B cell (primary cell): ENCODE data around the gene OR4S2. TPM values are rescaled to one million over a fixed set of nuclear protein-coding genes. Genes with fewer than 3 reads are reported as not detected.

ENCODE experiments used
- ATAC-seq: fragments of 200-7000 bp; cut with Tn5 transposase; one replicate; pipeline ENCODE4 v1.10.0; 2021; ENCODE audit warnings: low read depth, mild to moderate bottlenecking, moderate number of reproducible peaks, moderate library complexity
- CTCF ChIA-PET: fragments of 350-600 bp; sonication (Branson Sonifier 250); formaldehyde crosslinking; loops from one replicate; lab custom pipeline; 2021; ENCODE audit warnings: antibody characterized with exemption, inconsistent platforms; lab: Charles Lee
- POLR2A ChIA-PET: fragments of 350-600 bp; sonication (Branson Sonifier 250); formaldehyde crosslinking; loops from one replicate; lab custom pipeline; 2021; ENCODE audit warnings: antibody characterized with exemption; lab: Charles Lee
- DNase-seq: peaks from one replicate; pipeline ENCODE4 v3.0.0; 2013
- H2AFZ ChIP-seq: 2 replicates; pipeline ENCODE4 v1.6.1; 2012; ENCODE audit warnings: mild to moderate bottlenecking, low read depth, low read length; ENCODE audit not compliant: insufficient read depth, poor library complexity, severe bottlenecking
- H3K27ac ChIP-seq, 2 donors: 1 replicate in 1 of 2; 2 replicates in 1 of 2; pipeline ENCODE4 v1.5.1; 2012 to 2013; ENCODE audit warnings: low read length in 2 of 2, mild to moderate bottlenecking in 2 of 2, moderate library complexity in 1 of 2
- H3K27me3 ChIP-seq, 4 experiments: fragments of 200-600 bp in 1 of 4; sonication (generic) in 1 of 4; replicated peaks in 1 of 4; 1 replicate in 2 of 4; 2 replicates in 2 of 4; pipeline versions ENCODE4 v1.6.1 to v1.7.0; 2013 to 2016; ENCODE audit warnings: low read length in 3 of 4, mild to moderate bottlenecking in 2 of 4, mixed read lengths in 1 of 4, moderate library complexity in 1 of 4; ENCODE audit not compliant: insufficient read depth in 4 of 4, control insufficient read depth in 3 of 4; ENCODE audit errors: control extremely low read depth in 1 of 4
- H3K36me3 ChIP-seq, 2 experiments: replicated peaks in 1 of 2; 1 replicate in 1 of 2; 2 replicates in 1 of 2; pipeline versions ENCODE4 v1.6.1 to v1.7.1; 2013; ENCODE audit warnings: low read length in 1 of 2; ENCODE audit not compliant: insufficient read depth in 2 of 2, control insufficient read depth in 1 of 2; ENCODE audit errors: control extremely low read depth in 1 of 2, extremely low read depth in 1 of 2
- H3K4me1 ChIP-seq, 2 donors: fragments of 200-600 bp in 1 of 2; sonication (generic) in 1 of 2; 1 replicate in 1 of 2; 2 replicates in 1 of 2; pipeline versions ENCODE4 v1.5.1 to v1.6.1; 2013 to 2017; ENCODE audit warnings: low read length in 2 of 2; ENCODE audit not compliant: control insufficient read depth in 2 of 2, insufficient read depth in 2 of 2
- H3K4me2 ChIP-seq: replicated peaks from 2 replicates; pipeline ENCODE3; 2012; ENCODE audit warnings: mild to moderate bottlenecking, low read depth, low read length; ENCODE audit not compliant: poor library complexity, severe bottlenecking
- H3K4me3 ChIP-seq, 5 experiments: fragments of 200-600 bp in 1 of 5; sonication (generic) in 1 of 5; 1 replicate in 3 of 5; 2 replicates in 2 of 5; pipeline versions ENCODE4 v1.5.1 to v1.7.0; 2011 to 2016; ENCODE audit warnings: low read length in 4 of 5, mild to moderate bottlenecking in 4 of 5, low read depth in 2 of 5, control low read depth in 1 of 5, moderate library complexity in 1 of 5; ENCODE audit not compliant: insufficient read depth in 1 of 5; ENCODE audit errors: control extremely low read depth in 1 of 5, extremely low read depth in 1 of 5
- H3K79me2 ChIP-seq: fragments of 200-600 bp; sonication (generic); one replicate; pipeline ENCODE4 v1.6.0; 2016; ENCODE audit warnings: low read length; ENCODE audit not compliant: control insufficient read depth, insufficient read depth
- H3K9ac ChIP-seq: fragments of 200-600 bp; sonication (generic); 2 replicates; pipeline ENCODE4 v1.6.1; 2017; ENCODE audit warnings: mild to moderate bottlenecking, low read length, moderate library complexity
- H3K9me3 ChIP-seq, 3 donors: one replicate each; pipeline versions ENCODE4 v1.6.1 to v1.7.1; 2013; ENCODE audit warnings: low read length in 2 of 3; ENCODE audit not compliant: control insufficient read depth in 2 of 3, insufficient read depth in 1 of 3; ENCODE audit errors: control extremely low read depth in 1 of 3
- H4K20me1 ChIP-seq: 2 replicates; pipeline ENCODE4 v1.6.0; 2012; ENCODE audit warnings: mild to moderate bottlenecking, low read length; ENCODE audit not compliant: insufficient read depth, control insufficient read depth, poor library complexity, severe bottlenecking
- H3K27ac Mint-ChIP-seq: one replicate; pipeline ENCODE4 v1.8.0; 2021; ENCODE audit warnings: mixed read lengths
- H3K27me3 Mint-ChIP-seq: one replicate; pipeline ENCODE4 v1.8.0; 2021; ENCODE audit warnings: mixed read lengths
- H3K4me1 Mint-ChIP-seq: one replicate; pipeline ENCODE4 v1.8.0; 2021; ENCODE audit warnings: mixed read lengths
- H3K4me3 Mint-ChIP-seq: one replicate; pipeline ENCODE4 v1.8.0; 2021; ENCODE audit warnings: mixed read lengths
- H3K9me3 Mint-ChIP-seq: one replicate; pipeline ENCODE4 v1.8.0; 2022; ENCODE audit warnings: mixed read lengths; ENCODE audit not compliant: insufficient read depth
- CTCF ChIP-seq: fragments of 200-600 bp; IDR thresholded peaks from one replicate; pipeline ENCODE4 v1.8.0; 2022; ENCODE audit warnings: antibody characterized with exemption, mild to moderate bottlenecking
- EZH2 ChIP-seq: IDR thresholded peaks from 2 replicates; pipeline ENCODE4 v1.6.1; 2012; ENCODE audit warnings: borderline replicate concordance, low read depth, mild to moderate bottlenecking, moderate library complexity, low read length; ENCODE audit not compliant: insufficient read depth, poor library complexity, severe bottlenecking
- WGBS: methylation state at CpG from one replicate; pipeline ENCODE4 v1.1.5; 2013; ENCODE audit warnings: missing lambda C conversion rate; ENCODE audit not compliant: insufficient coverage; 5-methylcytosine and 5-hydroxymethylcytosine counted together
- intact Hi-C: fragments of 100-400 bp; cut with micrococcal nuclease; formaldehyde crosslinking; loops from one replicate; pipeline ENCODE4 v1.10.0; 2022
- polyA plus RNA-seq: library from polyadenylated mRNA; depleted of rRNA; stranded (reverse); fragments of >200 nt; gene quantifications from 2 replicates; pipeline ENCODE4 v1.2.3, GENCODE V29; 2012
- total RNA-seq, 2 donors: library from RNA; stranded (reverse); fragments of 120-200 nt in 1 of 2; gene quantifications; 1 replicate in 1 of 2; 2 replicates in 1 of 2; pipeline versions ENCODE4 v1.2.3 to v1.2.4, GENCODE V29; 2013 to 2022

OR4S2 gene
- total and polyA plus RNA-seq, 2 donors (not counting 1 experiment from before 2014, with no cell fraction given), result not detected

- peaks cover 13% of the 10 kb centered on the region for H3K9me3 Mint-ChIP-seq
- ChIA-PET CTCF (no interaction called here), POLR2A (no interaction called here)
- no peak overlapping the region for H3K4me3 Mint-ChIP-seq
- Histone ChIP-seq H3K27ac (no peak overlapping the region), H3K9me3 (peaks cover 1 to 12% (median 3%) of the 10 kb centered on the region in 3 donors), H3K9ac (no peak overlapping the region), H2AFZ (no peak overlapping the region), H3K4me1 (no peaks in the 10 kb centered on the region), H3K27me3 (no peaks in the 10 kb centered on the region), H3K79me2 (no peaks in the 10 kb centered on the region), H4K20me1 (no peaks in the 10 kb centered on the region), H3K36me3 (no peaks in the 10 kb centered on the region), H3K4me3 (no peak overlapping the region), H3K4me2 (no peak overlapping the region)
- DNase-seq (no peak), ATAC-seq (no peak)
- intact Hi-C loops, result no loop called here
- H3K27me3 Mint-ChIP-seq, result no peaks in the 10 kb centered on the region
- H3K4me1 Mint-ChIP-seq, result no peaks in the 10 kb centered on the region
- no CpG with 5 or more reads among the region's 1 CpG for WGBS
- TF ChIP-seq EZH2, result no peak
- no peak for TF ChIP-seq CTCF
- H3K27ac Mint-ChIP-seq, result no peak overlapping the region
Measured at GRCh38 chr11:55624531-55624930, 23.6 kb upstream of the OR4S2 start.

DNA sequence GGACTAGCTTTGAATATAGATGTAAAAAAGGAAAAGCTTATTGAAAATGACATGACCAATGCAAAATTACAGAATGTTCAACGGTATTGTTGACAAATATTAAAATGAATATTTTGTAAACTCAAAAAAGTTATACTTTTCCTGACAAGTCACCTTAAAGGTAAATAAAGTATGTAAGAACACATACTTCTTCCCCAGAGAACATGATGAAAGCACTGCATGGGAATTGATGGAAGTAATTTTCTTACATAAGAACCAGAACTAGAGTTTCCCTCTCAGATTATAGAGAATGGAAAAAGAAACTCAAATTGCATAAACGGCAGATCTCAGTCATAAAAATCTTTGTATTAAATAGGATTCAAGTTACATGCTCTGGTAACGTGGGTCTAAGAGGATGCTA lies 13.3 kb upstream of the OR4S2 start, which contains the start of gene OR4P4:
Gene OR4P4, plus strand, starts transcription at position 301 of the 400 bp plus-strand sequence.
- no peak for ATAC-seq
- CTCF ChIA-PET, result no interaction called here
- intact Hi-C loops, result no loop called here
- Mint-ChIP-seq H3K4me3 (no peak within 1 kb of the TSS), H3K4me1 (no peaks in the 10 kb centered on the region), H3K9me3 (peaks cover 10% of the 10 kb centered on the region), H3K27ac (no peak within 1 kb of the TSS), H3K27me3 (no peaks in the 10 kb centered on the region)
- H3K9me3 ChIP-seq, result peaks cover 0 to 2% (median 1%) of the 10 kb centered on the region in 3 donors
- no peak within 1 kb of the TSS for H3K9ac ChIP-seq
- no peaks in the 10 kb centered on the region for H3K36me3 ChIP-seq
- no peak within 1 kb of the TSS for H3K4me2 ChIP-seq
- POLR2A ChIA-PET, result no interaction called here
- TF ChIP-seq CTCF, result no peak
- TF ChIP-seq EZH2, result no peak
- no peak within 1 kb of the TSS for H3K27ac ChIP-seq
- H4K20me1 ChIP-seq, result no peaks in the 10 kb centered on the region
- H3K79me2 ChIP-seq, result no peaks in the 10 kb centered on the region
- DNase-seq, result no peak
- H3K4me3 ChIP-seq, result no peak within 1 kb of the TSS
- no peak within 1 kb of the TSS for H2AFZ ChIP-seq
- no peaks in the 10 kb centered on the region for H3K27me3 ChIP-seq
- WGBS, result 100% methylated on average over 1 of the region's 3 CpGs
- H3K4me1 ChIP-seq, result no peaks in the 10 kb centered on the region
